ENCODE measurements around the gene PDGFD.

The PDGFD gene

GRCh38 chr11:103923451-103923931 is 240.5 kb downstream of the PDGFD start:
- Histone ChIP-seq H3K36me3 (ENCODE audit: insufficient read depth, low read depth, low read length) (no peaks in the 10 kb centered on the region), H3K4me3 (ENCODE audit: low read length) (no peak overlapping the region), H3K9ac (ENCODE audit: low read depth, low read length) (no peak overlapping the region), H3K4me1 (ENCODE audit: insufficient read depth, low read length) (0 out of 2 replicates have a peak, but pooled peaks cover 3% of the 10 kb centered on the region), H3K27me3 (ENCODE audit: insufficient read depth, low read length) (no peaks in the 10 kb centered on the region), H3K9me3 (ENCODE audit: insufficient read depth, low read depth, low read length) (no peaks in the 10 kb centered on the region), H3K27ac (ENCODE audit: low read length) (no peak overlapping the region)

GRCh38 chr11:103920933-103921332 is 243.0 kb downstream of the PDGFD start:
- Histone ChIP-seq H3K4me3 (ENCODE audit: low read length) (no peak overlapping the region), H3K27ac (ENCODE audit: low read length) (no peak overlapping the region), H3K4me1 (ENCODE audit: insufficient read depth, low read length) (0 out of 2 replicates have a peak, but pooled peaks cover 3% of the 10 kb centered on the region), H3K27me3 (ENCODE audit: insufficient read depth, low read length) (no peaks in the 10 kb centered on the region), H3K9me3 (ENCODE audit: insufficient read depth, low read depth, low read length) (no peaks in the 10 kb centered on the region), H3K36me3 (ENCODE audit: insufficient read depth, low read depth, low read length) (no peaks in the 10 kb centered on the region), H3K9ac (ENCODE audit: low read depth, low read length) (no peak overlapping the region)

- Histone ChIP-seq H3K9ac (ENCODE audit: low read depth, low read length) (no peak overlapping the region), H3K27ac (ENCODE audit: low read length) (no peak overlapping the region)
Measured at GRCh38 chr11:103920449-103920848, 243.5 kb downstream of the PDGFD start.

GRCh38 chr11:103910721-103911120 is 253.2 kb downstream of the PDGFD start:
- Histone ChIP-seq H3K27me3 (ENCODE audit: insufficient read depth, low read length) (no peaks in the 10 kb centered on the region), H3K36me3 (ENCODE audit: insufficient read depth, low read depth, low read length) (no peaks in the 10 kb centered on the region), H3K4me1 (ENCODE audit: insufficient read depth, low read length) (no peaks in the 10 kb centered on the region), H3K9me3 (ENCODE audit: insufficient read depth, low read depth, low read length) (0 out of 2 replicates have a peak, but pooled peaks cover 3% of the 10 kb centered on the region), H3K27ac (ENCODE audit: low read length) (no peak overlapping the region), H3K9ac (ENCODE audit: low read depth, low read length) (no peak overlapping the region), H3K4me3 (ENCODE audit: low read length) (no peak overlapping the region)

More at GRCh38 chr11:103920449-103920848, 243.5 kb downstream of the PDGFD start:
- Histone ChIP-seq H3K4me1 (ENCODE audit: insufficient read depth, low read length) (0 out of 2 replicates have a peak, but pooled peaks cover 3% of the 10 kb centered on the region), H3K36me3 (ENCODE audit: insufficient read depth, low read depth, low read length) (no peaks in the 10 kb centered on the region), H3K9me3 (ENCODE audit: insufficient read depth, low read depth, low read length) (no peaks in the 10 kb centered on the region), H3K27me3 (ENCODE audit: insufficient read depth, low read length) (no peaks in the 10 kb centered on the region), H3K4me3 (ENCODE audit: low read length) (no peak overlapping the region)

GRCh38 chr11:103907548-103908455 is 256.1 kb downstream of the PDGFD start:
- no peaks in the 10 kb centered on the region for H3K36me3 ChIP-seq (ENCODE audit: insufficient read depth, low read depth, low read length)
- no peak overlapping the region for H3K4me3 ChIP-seq (ENCODE audit: low read length)
- H3K9me3 ChIP-seq (ENCODE audit: insufficient read depth, low read depth, low read length): no peaks in the 10 kb centered on the region
- H3K9ac ChIP-seq (ENCODE audit: low read depth, low read length): no peak overlapping the region
- no peaks in the 10 kb centered on the region for H3K27me3 ChIP-seq (ENCODE audit: insufficient read depth, low read length)
- no peak overlapping the region for H3K27ac ChIP-seq (ENCODE audit: low read length)
- H3K4me1 ChIP-seq (ENCODE audit: insufficient read depth, low read length): no peaks in the 10 kb centered on the region

- Histone ChIP-seq H3K36me3 (ENCODE audit: insufficient read depth, low read depth, low read length) (no peaks in the 10 kb centered on the region), H3K4me1 (ENCODE audit: insufficient read depth, low read length) (no peaks in the 10 kb centered on the region), H3K27ac (ENCODE audit: low read length) (no peak overlapping the region), H3K4me3 (ENCODE audit: low read length) (no peak overlapping the region), H3K27me3 (ENCODE audit: insufficient read depth, low read length) (no peaks in the 10 kb centered on the region), H3K9me3 (ENCODE audit: insufficient read depth, low read depth, low read length) (no peaks in the 10 kb centered on the region), H3K9ac (ENCODE audit: low read depth, low read length) (no peak overlapping the region)
Measured at GRCh38 chr11:103907136-103907535, 256.8 kb downstream of the PDGFD start.

- Histone ChIP-seq H3K36me3 (ENCODE audit: insufficient read depth, low read depth, low read length) (no peaks in the 10 kb centered on the region), H3K9me3 (ENCODE audit: insufficient read depth, low read depth, low read length) (no peaks in the 10 kb centered on the region), H3K9ac (ENCODE audit: low read depth, low read length) (no peak overlapping the region), H3K4me1 (ENCODE audit: insufficient read depth, low read length) (no peaks in the 10 kb centered on the region), H3K27me3 (ENCODE audit: insufficient read depth, low read length) (no peaks in the 10 kb centered on the region), H3K4me3 (ENCODE audit: low read length) (no peak overlapping the region), H3K27ac (ENCODE audit: low read length) (no peak overlapping the region)
Measured at GRCh38 chr11:103906291-103906867, 257.6 kb downstream of the PDGFD start.

- Histone ChIP-seq H3K9me3 (ENCODE audit: insufficient read depth, low read depth, low read length) (no peaks in the 10 kb centered on the region), H3K36me3 (ENCODE audit: insufficient read depth, low read depth, low read length) (no peaks in the 10 kb centered on the region), H3K27ac (ENCODE audit: low read length) (no peak overlapping the region), H3K27me3 (ENCODE audit: insufficient read depth, low read length) (no peaks in the 10 kb centered on the region), H3K4me1 (ENCODE audit: insufficient read depth, low read length) (0 out of 2 replicates have a peak, but pooled peaks cover 2% of the 10 kb centered on the region), H3K4me3 (ENCODE audit: low read length) (no peak overlapping the region), H3K9ac (ENCODE audit: low read depth, low read length) (no peak overlapping the region)
Measured at GRCh38 chr11:103904324-103904667, 259.7 kb downstream of the PDGFD start.

- Histone ChIP-seq H3K27ac (ENCODE audit: low read length) (no peak overlapping the region), H3K27me3 (ENCODE audit: insufficient read depth, low read length) (no peaks in the 10 kb centered on the region), H3K4me3 (ENCODE audit: low read length) (no peak overlapping the region), H3K4me1 (ENCODE audit: insufficient read depth, low read length) (0 out of 2 replicates have a peak, but pooled peaks cover 2% of the 10 kb centered on the region), H3K9ac (ENCODE audit: low read depth, low read length) (no peak overlapping the region), H3K9me3 (ENCODE audit: insufficient read depth, low read depth, low read length) (no peaks in the 10 kb centered on the region), H3K36me3 (ENCODE audit: insufficient read depth, low read depth, low read length) (no peaks in the 10 kb centered on the region)
Measured at GRCh38 chr11:103903621-103904323, 260.2 kb downstream of the PDGFD start.

- no peak overlapping the region for H3K4me3 ChIP-seq (ENCODE audit: low read length)
- no peaks in the 10 kb centered on the region for H3K36me3 ChIP-seq (ENCODE audit: insufficient read depth, low read depth, low read length)
- no peaks in the 10 kb centered on the region for H3K9me3 ChIP-seq (ENCODE audit: insufficient read depth, low read depth, low read length)
- 0 out of 2 replicates have a peak, but pooled peaks cover 2% of the 10 kb centered on the region for H3K4me1 ChIP-seq (ENCODE audit: insufficient read depth, low read length)
- no peak overlapping the region for H3K9ac ChIP-seq (ENCODE audit: low read depth, low read length)
- H3K27ac ChIP-seq (ENCODE audit: low read length): no peak overlapping the region
- no peaks in the 10 kb centered on the region for H3K27me3 ChIP-seq (ENCODE audit: insufficient read depth, low read length)
Measured at GRCh38 chr11:103902994-103903393, 261.0 kb downstream of the PDGFD start.

GRCh38 chr11:103901656-103902055 is 262.3 kb downstream of the PDGFD start:
- Histone ChIP-seq H3K9ac (ENCODE audit: low read depth, low read length) (no peak overlapping the region), H3K36me3 (ENCODE audit: insufficient read depth, low read depth, low read length) (no peaks in the 10 kb centered on the region), H3K27ac (ENCODE audit: low read length) (no peak overlapping the region), H3K27me3 (ENCODE audit: insufficient read depth, low read length) (no peaks in the 10 kb centered on the region), H3K4me3 (ENCODE audit: low read length) (no peak overlapping the region), H3K4me1 (ENCODE audit: insufficient read depth, low read length) (0 out of 2 replicates have a peak, but pooled peaks cover 2% of the 10 kb centered on the region), H3K9me3 (ENCODE audit: insufficient read depth, low read depth, low read length) (no peaks in the 10 kb centered on the region)

Data from iPS-20b (cell line).